GM12891 (cell line): ENCODE results near the gene LPO.
A peak's percentile ranks its signal among the peaks of the same experiment; 100 is the strongest.

Experiments used
- DNase-seq: peaks from one replicate; pipeline ENCODE4 v3.0.0; 2011; ENCODE audit warnings: low spot score; ENCODE audit not compliant: insufficient read length
- FAIRE-seq: peaks from 2 replicates; lab custom pipeline; 2011; peaks lifted over from hg19 to GRCh38; lab: Jason Lieb, UNC
- PAX5 ChIP-seq: IDR thresholded peaks from 2 replicates; pipeline ENCODE4 v1.6.1; 2011; ENCODE audit warnings: low read length, moderate library complexity, mild to moderate bottlenecking; ENCODE audit not compliant: insufficient read depth, severe bottlenecking
- POLR2A ChIP-seq: IDR thresholded peaks from 2 replicates; pipeline ENCODE4 v1.6.1; 2011; ENCODE audit warnings: low read depth, low read length, control low read depth
- POLR2AphosphoS5 ChIP-seq: IDR thresholded peaks from 2 replicates; pipeline ENCODE4 v1.6.1; 2011; ENCODE audit warnings: low read depth, low read length, control low read depth
- POU2F2 ChIP-seq: IDR thresholded peaks from 2 replicates; pipeline ENCODE4 v1.6.1; 2011; ENCODE audit warnings: low read depth, mild to moderate bottlenecking, control low read depth, low read length, moderate library complexity
- SPI1 ChIP-seq: IDR thresholded peaks from 2 replicates; pipeline ENCODE4 v1.6.1; 2011; ENCODE audit warnings: low read depth, low read length, control low read depth
- TAF1 ChIP-seq: IDR thresholded peaks from 2 replicates; pipeline ENCODE4 v1.6.1; 2011; ENCODE audit warnings: low read depth, low read length, control low read depth

Gene LPO

DNA sequence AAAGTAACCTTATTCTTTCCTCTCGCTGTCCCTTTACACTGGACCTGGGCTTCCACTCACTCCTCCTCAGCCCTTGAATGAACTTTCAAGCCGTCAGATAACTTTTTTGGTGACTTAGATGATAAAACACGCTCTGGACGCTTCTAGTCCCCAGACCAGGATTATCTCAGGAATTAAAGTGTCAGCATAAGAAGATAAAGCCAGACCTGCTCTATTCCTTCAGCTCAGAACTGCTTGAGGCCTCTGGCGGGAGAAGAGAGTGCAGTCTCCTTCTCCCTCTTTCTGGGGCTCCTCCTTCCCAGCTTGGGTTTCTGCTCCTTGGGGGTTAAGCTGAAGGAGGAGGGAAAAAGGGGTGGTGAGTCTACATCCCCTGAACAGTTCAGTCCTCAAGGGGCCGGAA, 6.6 kb downstream of the LPO start:
- no peak for DNase-seq
- TF ChIP-seq POLR2A, result no peak
- no peak for TF ChIP-seq POLR2AphosphoS5
- no peak for FAIRE-seq

GRCh38 chr17:58245428-58246103, 7.2 kb downstream of the LPO start:
- FAIRE-seq (no peak), DNase-seq (no peak)
- no peak for TF ChIP-seq TAF1
- TF ChIP-seq PAX5, result no peak
- no peak for TF ChIP-seq POLR2A
- TF ChIP-seq POLR2AphosphoS5, result no peak
- TF ChIP-seq POU2F2, result no peak
- no peak for TF ChIP-seq SPI1

GRCh38 chr17:58246104-58246740, 7.8 kb downstream of the LPO start:
- FAIRE-seq, result no peak
- no peak for TF ChIP-seq POU2F2
- TF ChIP-seq PAX5, result no peak
- no peak for TF ChIP-seq POLR2A
- no peak for TF ChIP-seq SPI1
- no peak for TF ChIP-seq TAF1
- no peak for TF ChIP-seq POLR2AphosphoS5
- DNase-seq, result no peak

DNA sequence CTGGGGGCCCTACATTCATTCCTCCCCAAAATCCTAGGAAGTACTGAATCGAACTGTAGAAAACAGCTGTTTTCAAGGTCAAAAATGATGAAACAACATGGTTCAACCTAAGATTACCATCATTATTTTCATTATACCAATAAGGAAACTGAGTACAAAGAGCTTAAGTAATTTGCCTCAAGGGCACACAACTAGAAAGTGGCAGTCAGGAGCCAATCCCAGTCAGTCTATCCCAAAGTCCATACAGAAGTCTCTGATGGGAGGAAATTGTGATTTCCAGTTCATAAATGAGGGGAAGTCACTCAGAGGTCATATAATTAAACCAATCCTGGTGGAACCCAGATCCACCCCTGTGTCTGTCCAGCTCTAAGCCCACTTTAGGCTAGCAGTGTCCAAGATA, 8.4 kb downstream of the LPO start:
- DNase-seq (no peak), FAIRE-seq (no peak)
- no peak for TF ChIP-seq TAF1
- no peak for TF ChIP-seq POU2F2
- TF ChIP-seq PAX5, result no peak
- no peak for TF ChIP-seq SPI1
- no peak for TF ChIP-seq POLR2A
- no peak for TF ChIP-seq POLR2AphosphoS5

DNA sequence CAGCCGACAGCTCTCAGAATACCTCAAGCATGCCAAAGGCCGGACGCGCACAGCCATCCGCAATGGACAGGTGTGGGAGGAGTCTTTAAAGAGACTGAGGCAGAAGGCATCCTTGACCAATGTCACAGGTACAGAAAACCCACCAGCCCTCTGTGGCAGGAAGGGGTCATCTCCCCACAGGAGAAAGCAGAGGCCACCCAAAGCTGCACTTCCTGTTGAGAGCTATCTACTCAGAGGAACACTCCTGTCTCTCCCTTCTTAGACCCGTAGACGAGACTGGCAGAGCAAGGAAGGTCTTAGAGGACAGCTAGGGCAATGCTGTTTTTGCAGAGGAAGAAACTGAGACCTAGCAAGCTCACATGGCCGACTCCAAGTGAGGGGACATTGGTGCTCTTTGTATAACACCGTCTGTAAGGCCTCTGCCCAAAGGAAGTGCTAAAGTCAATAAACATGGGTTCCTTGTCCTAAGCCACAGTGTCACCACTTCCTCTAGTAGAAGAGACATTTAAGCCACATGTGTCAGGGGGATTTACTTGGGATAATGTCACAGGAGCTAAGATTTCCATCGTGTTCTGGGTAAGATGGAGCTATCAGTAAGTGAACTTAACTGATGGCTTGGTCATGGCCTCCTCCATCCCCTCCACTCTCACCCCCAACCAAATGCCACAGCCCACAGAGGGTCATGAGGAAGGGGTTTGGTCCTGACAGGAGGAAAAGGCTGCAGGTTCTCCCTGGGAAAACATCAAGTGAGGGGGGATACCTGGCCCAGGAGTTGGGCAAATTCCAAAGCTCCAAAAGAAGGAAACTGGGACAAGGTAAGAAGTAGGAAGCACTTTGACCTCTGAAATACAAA, 9.4 kb downstream of the LPO start:
- no peak for FAIRE-seq
- TF ChIP-seq SPI1 (peak; percentile 24; the same call in 1 of the 2 replicates), TAF1 (no peak)
- DNase-seq, result no peak

DNA sequence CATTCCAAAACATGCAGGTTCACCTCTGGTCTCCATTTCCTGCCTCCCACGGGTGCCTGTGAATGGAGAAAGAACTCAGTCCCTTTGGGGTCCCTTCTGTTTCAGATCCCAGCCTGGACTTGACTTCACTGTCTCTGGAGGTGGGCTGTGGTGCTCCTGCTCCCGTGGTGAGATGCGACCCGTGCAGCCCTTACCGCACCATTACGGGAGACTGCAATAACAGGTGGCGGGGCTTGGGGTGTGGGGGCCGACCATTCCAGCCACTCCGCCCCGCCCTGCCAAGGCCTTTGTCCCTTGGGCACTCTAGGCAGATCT, 10.5 kb downstream of the LPO start:
- DNase-seq (no peak), FAIRE-seq (no peak)
- no peak for TF ChIP-seq POU2F2
- no peak for TF ChIP-seq PAX5
- no peak for TF ChIP-seq POLR2AphosphoS5
- TF ChIP-seq TAF1, result no peak
- no peak for TF ChIP-seq SPI1
- TF ChIP-seq POLR2A, result no peak

- FAIRE-seq (peak; percentile 93), DNase-seq (peak; percentile 92)
These were observed 11.1 kb downstream of the LPO start for GRCh38 chr17:58249270-58250133.

GRCh38 chr17:58250344-58251011, 12.1 kb downstream of the LPO start:
- TF ChIP-seq PAX5 (no peak), TAF1 (no peak), POU2F2 (no peak), SPI1 (no peak), POLR2AphosphoS5 (no peak), POLR2A (no peak)
- peak; percentile 13 for FAIRE-seq
- no peak for DNase-seq

More at GRCh38 chr17:58249270-58250133, 11.1 kb downstream of the LPO start:
- no peak for TF ChIP-seq SPI1
- TF ChIP-seq POU2F2, result no peak
- no peak for TF ChIP-seq TAF1
- no peak for TF ChIP-seq POLR2A
- no peak for TF ChIP-seq PAX5
- no peak for TF ChIP-seq POLR2AphosphoS5

DNA sequence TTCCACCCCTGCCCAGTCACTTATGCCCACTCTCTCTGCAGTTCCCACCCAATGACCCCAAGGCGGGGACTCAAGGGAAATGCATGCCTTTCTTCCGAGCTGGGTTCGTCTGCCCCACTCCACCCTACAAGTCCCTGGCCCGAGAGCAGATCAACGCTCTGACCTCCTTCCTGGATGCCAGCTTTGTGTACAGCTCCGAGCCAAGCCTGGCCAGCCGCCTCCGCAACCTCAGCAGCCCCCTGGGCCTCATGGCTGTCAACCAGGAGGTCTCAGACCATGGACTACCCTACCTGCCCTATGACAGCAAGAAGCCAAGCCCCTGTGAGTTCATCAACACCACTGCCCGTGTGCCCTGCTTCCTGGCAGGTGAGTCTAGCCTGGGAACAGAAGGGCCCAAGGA, 13.8 kb downstream of the LPO start:
- FAIRE-seq (no peak), DNase-seq (no peak)
- no peak for TF ChIP-seq TAF1
- no peak for TF ChIP-seq POLR2AphosphoS5
- no peak for TF ChIP-seq POU2F2
- TF ChIP-seq SPI1, result no peak
- no peak for TF ChIP-seq POLR2A
- TF ChIP-seq PAX5, result no peak
